H1 (cell line): ENCODE measurements around the gene SCNN1G. TPM values are rescaled to one million over a fixed set of nuclear protein-coding genes. Genes with fewer than 3 reads are reported as not detected.

Experiments used
- CTCF ChIA-PET: fragments of 300-600 bp; sonication (Branson Sonifier 250); formaldehyde crosslinking; loops from one replicate; lab custom pipeline; 2021; ENCODE audit not compliant: partially characterized antibody; lab: Charles Lee
- POLR2A ChIA-PET: fragments of 300-600 bp; sonication (Branson Sonifier 250); formaldehyde crosslinking; loops from one replicate; lab custom pipeline; 2021; ENCODE audit warnings: inconsistent platforms; ENCODE audit not compliant: partially characterized antibody; lab: Charles Lee
- DNase-seq, 2 experiments: peaks; one replicate each; pipeline versions ENCODE4 v3.0.0 to v3.0.0-alpha.2; 2010 to 2022; ENCODE audit warnings: low spot score in 2 of 2, low read depth in 1 of 2, mixed read lengths in 1 of 2
- FAIRE-seq: peaks from 2 replicates; lab custom pipeline; 2011; peaks lifted over from hg19 to GRCh38; lab: Jason Lieb, UNC
- H2AFZ ChIP-seq: 2 replicates; pipeline ENCODE4 v1.8.1; 2012; ENCODE audit warnings: low read length, inconsistent platforms
- H2AK5ac ChIP-seq: 2 replicates; pipeline ENCODE4 v1.6.1; 2013; ENCODE audit warnings: low read depth, low read length
- H2BK120ac ChIP-seq: replicated peaks from 2 replicates; pipeline ENCODE3; 2013; ENCODE audit warnings: low read depth, low read length, inconsistent platforms
- H2BK12ac ChIP-seq: 2 replicates; pipeline ENCODE4 v1.6.1; 2013; ENCODE audit warnings: low read depth, low read length
- H2BK15ac ChIP-seq: 2 replicates; pipeline ENCODE4 v1.6.1; 2013; ENCODE audit warnings: low read length
- H2BK20ac ChIP-seq: 2 replicates; pipeline ENCODE4 v1.6.1; 2013; ENCODE audit warnings: low read length
- H2BK5ac ChIP-seq: 2 replicates; pipeline ENCODE4 v1.6.1; 2013; ENCODE audit warnings: low read depth, low read length
- H3K14ac ChIP-seq: 2 replicates; pipeline ENCODE4 v1.6.1; 2013; ENCODE audit warnings: inconsistent platforms; ENCODE audit not compliant: insufficient read length
- H3K18ac ChIP-seq: 2 replicates; pipeline ENCODE4 v1.6.1; 2013; ENCODE audit warnings: low read length; ENCODE audit errors: extremely low read depth
- H3K23ac ChIP-seq: 2 replicates; pipeline ENCODE4 v1.6.1; 2013; ENCODE audit warnings: inconsistent platforms; ENCODE audit not compliant: insufficient read length
- H3K23me2 ChIP-seq: 2 replicates; pipeline ENCODE4 v1.6.1; 2013; ENCODE audit warnings: low read depth, low read length
- H3K27ac ChIP-seq: 2 replicates; pipeline ENCODE4 v1.6.1; 2011; ENCODE audit warnings: low read depth, low read length, inconsistent platforms
- H3K27me3 ChIP-seq, 4 experiments: replicated peaks in 1 of 4; 1 replicate in 1 of 4; 2 replicates in 3 of 4; pipeline versions ENCODE4 v1.6.1 to v1.8.1; 2011 to 2013; ENCODE audit warnings: low read length in 3 of 4, mild to moderate bottlenecking in 3 of 4, inconsistent platforms in 2 of 4, mixed read lengths in 2 of 4, moderate library complexity in 1 of 4; ENCODE audit not compliant: control insufficient read depth in 3 of 4, insufficient read depth in 3 of 4; ENCODE audit errors: extremely low read depth in 1 of 4
- H3K36me3 ChIP-seq, 4 experiments: 2 replicates each; pipeline versions ENCODE4 v1.6.1 to v1.8.1; 2011 to 2013; ENCODE audit warnings: mild to moderate bottlenecking in 4 of 4, low read length in 3 of 4, moderate library complexity in 2 of 4, control low read depth in 1 of 4, inconsistent platforms in 1 of 4; ENCODE audit not compliant: insufficient read depth in 4 of 4, control insufficient read depth in 2 of 4
- H3K4ac ChIP-seq: replicated peaks from 2 replicates; pipeline ENCODE3; 2013; ENCODE audit warnings: low read length, low read depth, mixed read lengths, inconsistent platforms; ENCODE audit not compliant: insufficient read length
- H3K4me1 ChIP-seq, 4 experiments: replicated peaks in 1 of 4; 1 replicate in 1 of 4; 2 replicates in 3 of 4; pipeline versions ENCODE4 v1.6.1 to v1.8.1; 2011 to 2013; ENCODE audit warnings: low read length in 3 of 4, inconsistent platforms in 2 of 4, mixed read lengths in 1 of 4; ENCODE audit not compliant: insufficient read depth in 4 of 4, control insufficient read depth in 3 of 4
- H3K4me2 ChIP-seq, 2 experiments: 2 replicates each; pipeline versions ENCODE4 v1.6.1 to v1.8.1; 2011 to 2013; ENCODE audit warnings: low read depth in 2 of 2, low read length in 2 of 2, control low read depth in 1 of 2, inconsistent platforms in 1 of 2, mild to moderate bottlenecking in 1 of 2; ENCODE audit not compliant: insufficient read depth in 1 of 2
- H3K4me3 ChIP-seq, 4 experiments: fragments of 200-600, 300-600 bp in 1 of 4; sonication (generic), shearing (Covaris generic), sonication (Bioruptor Twin) in 1 of 4; 2 replicates each; pipeline versions ENCODE4 v1.5.1 to v1.8.1; 2011 to 2016; ENCODE audit warnings: low read length in 4 of 4, low read depth in 3 of 4, control low read depth in 2 of 4, inconsistent platforms in 2 of 4, mild to moderate bottlenecking in 2 of 4, mixed read lengths in 1 of 4, moderate library complexity in 1 of 4; ENCODE audit not compliant: insufficient read depth in 2 of 4; ENCODE audit errors: extremely low read depth in 1 of 4
- H3K56ac ChIP-seq: replicated peaks from 2 replicates; pipeline ENCODE3; 2013; ENCODE audit warnings: low read depth, mild to moderate bottlenecking, mixed read lengths, low read length, inconsistent platforms; ENCODE audit not compliant: insufficient read length
- H3K79me1 ChIP-seq: 2 replicates; pipeline ENCODE4 v1.6.1; 2013; ENCODE audit warnings: low read depth, low read length, control low read depth
- H3K79me2 ChIP-seq, 2 experiments: 2 replicates each; pipeline versions ENCODE4 v1.6.1 to v1.8.1; 2012 to 2013; ENCODE audit warnings: low read length in 2 of 2, mild to moderate bottlenecking in 2 of 2, inconsistent platforms in 1 of 2; ENCODE audit not compliant: insufficient read depth in 2 of 2, control insufficient read depth in 1 of 2
- H3K9ac ChIP-seq, 4 experiments: replicated peaks in 1 of 4; 1 replicate in 1 of 4; 2 replicates in 3 of 4; pipeline versions ENCODE4 v1.6.1 to v1.8.1; 2011 to 2013; ENCODE audit warnings: low read depth in 3 of 4, low read length in 3 of 4, control low read depth in 2 of 4, mild to moderate bottlenecking in 2 of 4, moderate library complexity in 2 of 4, inconsistent platforms in 1 of 4; ENCODE audit errors: extremely low read depth in 1 of 4
- H3K9me3 ChIP-seq, 2 experiments: 2 replicates each; pipeline versions ENCODE4 v1.6.1 to v1.8.1; 2012 to 2013; ENCODE audit warnings: mild to moderate bottlenecking in 2 of 2, moderate library complexity in 2 of 2, control low read depth in 1 of 2, inconsistent platforms in 1 of 2, low read depth in 1 of 2, low read length in 1 of 2, mixed read lengths in 1 of 2; ENCODE audit not compliant: insufficient read depth in 2 of 2
- H4K20me1 ChIP-seq, 2 experiments: replicated peaks in 1 of 2; 2 replicates each; pipeline versions ENCODE3 to v1.8.1; 2011 to 2013; ENCODE audit warnings: inconsistent platforms in 2 of 2, low read length in 2 of 2, mild to moderate bottlenecking in 1 of 2; ENCODE audit not compliant: insufficient read depth in 2 of 2, control insufficient read depth in 1 of 2
- H4K5ac ChIP-seq: 2 replicates; pipeline ENCODE4 v1.6.1; 2013; ENCODE audit warnings: low read length, low read depth, mixed read lengths, inconsistent platforms; ENCODE audit not compliant: insufficient read length
- H4K8ac ChIP-seq: 2 replicates; pipeline ENCODE4 v1.8.0; 2013; ENCODE audit warnings: mild to moderate bottlenecking, moderate library complexity, low read length, inconsistent platforms; ENCODE audit not compliant: insufficient read depth; ENCODE audit errors: extremely low read depth
- H4K91ac ChIP-seq: replicated peaks from 2 replicates; pipeline ENCODE3; 2013; ENCODE audit warnings: low read length, mixed read lengths, inconsistent platforms; ENCODE audit not compliant: insufficient read length
- ATF3 ChIP-seq: IDR thresholded peaks from 2 replicates; pipeline ENCODE4 v1.6.1; 2011; ENCODE audit warnings: low read depth, mild to moderate bottlenecking, low read length; ENCODE audit not compliant: insufficient read depth
- BCL11A ChIP-seq, 2 experiments: IDR thresholded peaks; one replicate each; pipeline ENCODE4 v1.6.1; 2011; ENCODE audit warnings: low read depth in 2 of 2, low read length in 2 of 2, mild to moderate bottlenecking in 2 of 2
- CTCF ChIP-seq, 3 experiments: IDR thresholded peaks; 1 replicate in 2 of 3; 2 replicates in 1 of 3; pipeline versions ENCODE4 v1.5.1 to v1.6.1; 2011; ENCODE audit warnings: low read length in 3 of 3, mild to moderate bottlenecking in 3 of 3, inconsistent platforms in 2 of 3, low read depth in 1 of 3, moderate library complexity in 1 of 3; ENCODE audit not compliant: insufficient read depth in 1 of 3; ENCODE audit errors: control extremely low read depth in 1 of 3
- EZH2 ChIP-seq: fragments of 200-600 bp; sonication (generic); IDR thresholded peaks from 2 replicates; pipeline ENCODE4 v1.7.1; 2012; ENCODE audit warnings: low read depth, mild to moderate bottlenecking, moderate library complexity, low read length, inconsistent platforms; ENCODE audit not compliant: severe bottlenecking
- KDM4A ChIP-seq: IDR thresholded peaks from one replicate; pipeline ENCODE4 v1.7.1; 2012; ENCODE audit warnings: low read depth, mild to moderate bottlenecking, moderate library complexity, low read length, inconsistent platforms; ENCODE audit not compliant: severe bottlenecking
- MAX ChIP-seq: IDR thresholded peaks from 2 replicates; pipeline ENCODE4 v1.6.1; 2012; ENCODE audit warnings: inconsistent platforms
- SRF ChIP-seq: IDR thresholded peaks from 2 replicates; pipeline ENCODE4 v1.6.1; 2011; ENCODE audit warnings: mild to moderate bottlenecking, low read depth, low read length, moderate library complexity
- TBP ChIP-seq: IDR thresholded peaks from 2 replicates; pipeline ENCODE4 v1.6.1; 2011; ENCODE audit warnings: low read depth, low read length, improper control_type of control experiment
- USF2 ChIP-seq: IDR thresholded peaks from 2 replicates; pipeline ENCODE4 v1.6.1; 2011; ENCODE audit warnings: low read length, improper control_type of control experiment
- WGBS, 2 experiments: shearing (Covaris generic) in 1 of 2; methylation state at CpG; one replicate each; pipeline versions ENCODE4 v1.1.6 to v1.1.7; 2013 to 2015; ENCODE audit warnings: low lambda C conversion rate in 2 of 2, mixed read lengths in 2 of 2, inconsistent platforms in 1 of 2, low coverage in 1 of 2, missing lambda C conversion rate in 1 of 2; ENCODE audit not compliant: insufficient replicate concordance in 2 of 2, insufficient coverage in 1 of 2, insufficient read length in 1 of 2; ENCODE audit errors: extremely low coverage in 1 of 2, missing lambda C conversion rate in 1 of 2; 5-methylcytosine and 5-hydroxymethylcytosine counted together
- polyA plus RNA-seq, 7 experiments: library from polyadenylated mRNA; depleted of rRNA in 3 of 7; stranded (reverse) in 5 of 7; unstranded in 2 of 7; fragments of >200 nt in 5 of 7; fragments of 200-250 nt in 2 of 7; gene quantifications; 1 replicate in 5 of 7; 2 replicates in 1 of 7; 4 replicates in 1 of 7; pipeline versions ENCODE4 v1.2.1 to v1.2.3, GENCODE V29; 2011 to 2013; ENCODE audit warnings: missing spikeins in 2 of 7, mixed read lengths in 2 of 7
- total RNA-seq: library from RNA; stranded (reverse); fragmentation: NEBNext Ultra II Directional; extraction: Animal tissue kit (Norgen Biotek cat#: 25700); gene quantifications from 2 replicates; pipeline ENCODE4 v1.2.1, GENCODE V29; 2021

SCNN1G gene
- total and polyA plus RNA-seq, 2 of the 8 experiments (the other 6 are each of a cell fraction or from before 2014, with no cell fraction given): 0.73 to 1.1 TPM

GRCh38 chr16:23209606-23210005 lies 27.1 kb downstream of the SCNN1G start:
- CTCF ChIA-PET: interaction anchor here (0.6 to 6.2 kb wide), 10 partner anchors 9 to 227 kb away, joined by 3 to 35 read pairs (median 10); no protein-coding TSS in a partner anchor
- Histone ChIP-seq H2BK15ac (no peak overlapping the region), H3K4ac (no peak overlapping the region), H3K23ac (no peak overlapping the region), H2BK5ac (no peak overlapping the region; the same call in 1 of the 2 replicates), H2BK120ac (no peak overlapping the region), H3K4me3 (no peak overlapping the region), H3K56ac (no peak overlapping the region), H2AK5ac (no peak overlapping the region), H3K4me2 (no peak overlapping the region), H2BK12ac (no peak overlapping the region), H4K91ac (no peak overlapping the region), H3K18ac (no peak overlapping the region), H3K27me3 (no peaks in the 10 kb centered on the region), H4K20me1 (no peaks in the 10 kb centered on the region), H3K23me2 (no peaks in the 10 kb centered on the region), H3K9ac (no peak overlapping the region), H3K4me1 (peaks cover 3 to 15% (median 9%) of the 10 kb centered on the region in 4 experiments), H4K5ac (no peak overlapping the region), H3K79me1 (no peaks in the 10 kb centered on the region), H3K27ac (no peak overlapping the region), H2AFZ (no peak overlapping the region), H3K79me2 (no peaks in the 10 kb centered on the region), H2BK20ac (no peak overlapping the region), H4K8ac (no peak overlapping the region), H3K9me3 (no peaks in the 10 kb centered on the region), H3K36me3 (no peaks in the 10 kb centered on the region), H3K14ac (no peak overlapping the region)
- DNase-seq: no peak
- 97% methylated on average over 9 of the region's 9 CpGs; no CpG with 5 or more reads in 1 of the 2 experiments for WGBS, 2 experiments
- POLR2A ChIA-PET: interaction anchor here (1.0 kb wide), 1 partner anchor 12 kb away, joined by 4 read pairs; no protein-coding TSS in a partner anchor
- no peak for FAIRE-seq
- TF ChIP-seq TBP: no peak
- no peak for TF ChIP-seq ATF3
- no peak for TF ChIP-seq USF2
- no peak for TF ChIP-seq EZH2
- no peak for TF ChIP-seq SRF
- TF ChIP-seq MAX: no peak
- TF ChIP-seq CTCF (IDR thresholded peaks at IDR 0.05; ENCODE audit: control extremely low read depth in 1 of 3, insufficient read depth in 1 of 3, low read depth in 1 of 3, low read length in 3 of 3): no peak
- no peak for TF ChIP-seq KDM4A
- no peak for TF ChIP-seq BCL11A (IDR thresholded peaks at IDR 0.05; ENCODE audit: low read depth in 2 of 2, low read length in 2 of 2)
